ENCODE data around the gene SP100. TPM values are rescaled to one million over a fixed set of nuclear protein-coding genes. Genes with fewer than 3 reads are reported as not detected.
"Not testable (repeated sequence)": the region's sequence is repeated elsewhere in the genome, so short reads cannot be mapped to it uniquely, and the experiment has no call there.

SP100 gene
- polyA plus RNA-seq: 10 to 100 TPM; 36.7 to 67.8 (median 41.8) TPM

DNA sequence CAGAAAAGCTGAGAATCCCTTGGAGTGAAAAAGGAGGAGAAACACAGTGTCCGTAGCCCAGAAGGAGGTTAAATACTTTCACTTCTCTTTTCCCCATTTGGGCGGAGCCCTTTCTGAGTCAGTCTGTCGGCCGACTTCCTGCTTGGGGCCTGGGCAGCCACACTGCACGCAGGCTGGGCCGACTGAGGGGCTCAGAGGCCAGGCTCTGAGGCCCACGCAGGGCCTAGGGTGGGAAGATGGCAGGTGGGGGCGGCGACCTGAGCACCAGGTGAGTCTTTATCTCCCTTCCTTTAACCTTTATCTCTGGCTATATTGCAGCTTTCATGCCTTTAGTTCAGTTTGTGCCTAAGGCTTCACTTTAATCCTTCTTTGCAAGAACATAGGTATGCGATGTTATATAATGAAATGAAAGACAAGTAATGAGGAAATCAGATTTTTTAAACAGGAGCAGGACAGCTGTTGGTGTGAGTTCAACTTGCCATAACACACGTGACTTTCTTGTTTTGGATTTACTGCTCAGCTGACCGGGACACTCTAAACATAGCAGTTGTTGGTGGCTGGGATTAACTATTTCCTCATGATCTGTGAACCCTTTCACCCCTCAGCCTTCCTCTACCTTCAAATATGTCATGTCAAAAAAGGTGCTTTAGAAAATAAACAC, at the start of gene SP100:
Gene SP100 (plus strand): TSS at position 141 of the 661 bp plus-strand sequence. CDS start 96 bp downstream, at position 237.
- H3K27ac ChIP-seq (ENCODE audit: low read depth, low read length): peak within 1 kb of the TSS; percentile 63
- 0 to 1% (median 0%) methylated on average over 12 of the region's 12 CpGs for WGBS, 3 donors

DNA sequence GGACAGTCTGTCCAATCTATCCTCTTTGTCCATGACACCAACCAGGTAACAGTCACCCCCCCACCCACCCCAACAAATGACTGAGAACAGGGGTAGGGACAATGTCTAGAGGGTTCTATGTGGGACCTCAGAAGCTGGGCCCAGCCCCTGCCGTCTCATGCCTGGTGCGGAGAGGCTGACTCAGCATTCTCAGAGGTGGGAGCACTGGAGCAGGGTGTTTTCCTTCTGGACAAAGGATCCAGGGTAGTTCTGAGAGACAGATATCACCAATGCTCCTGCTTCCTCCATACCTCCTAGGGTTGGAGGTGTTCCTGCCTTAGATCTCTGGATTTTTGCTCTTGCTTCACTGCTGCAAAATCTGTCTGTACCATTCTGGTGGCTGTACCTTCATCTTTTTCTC, 33.9 kb upstream of the SP100 start:
- 96 to 100% (median 100%) methylated on average over 2 of the region's 2 CpGs for WGBS, 3 donors
- H3K27ac ChIP-seq (ENCODE audit: low read depth, low read length): no peak overlapping the region

DNA sequence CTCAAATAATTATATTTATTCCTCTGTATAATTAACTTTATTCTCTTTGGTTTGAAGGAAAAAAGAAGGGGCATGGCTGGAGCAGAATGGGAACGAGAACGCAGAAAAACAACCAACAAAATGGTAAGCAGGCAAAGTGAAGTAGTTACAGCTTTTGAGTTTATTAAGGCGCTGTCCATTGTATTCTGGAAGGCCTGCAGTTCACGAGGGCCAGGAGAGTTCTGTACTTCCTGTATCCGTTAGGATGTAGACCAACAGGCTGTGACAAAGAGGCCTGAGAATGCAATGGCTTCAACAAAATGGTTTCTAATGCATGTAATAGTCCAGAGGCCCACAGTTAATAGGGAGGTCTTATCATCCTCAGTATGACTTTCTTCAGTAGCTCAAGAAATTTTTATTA, 32.5 kb upstream of the SP100 start:
- H3K27ac ChIP-seq (ENCODE audit: low read depth, low read length): no peak overlapping the region
- 84 to 88% (median 84%) methylated on average over 5 of the region's 5 CpGs for WGBS, 3 donors

DNA sequence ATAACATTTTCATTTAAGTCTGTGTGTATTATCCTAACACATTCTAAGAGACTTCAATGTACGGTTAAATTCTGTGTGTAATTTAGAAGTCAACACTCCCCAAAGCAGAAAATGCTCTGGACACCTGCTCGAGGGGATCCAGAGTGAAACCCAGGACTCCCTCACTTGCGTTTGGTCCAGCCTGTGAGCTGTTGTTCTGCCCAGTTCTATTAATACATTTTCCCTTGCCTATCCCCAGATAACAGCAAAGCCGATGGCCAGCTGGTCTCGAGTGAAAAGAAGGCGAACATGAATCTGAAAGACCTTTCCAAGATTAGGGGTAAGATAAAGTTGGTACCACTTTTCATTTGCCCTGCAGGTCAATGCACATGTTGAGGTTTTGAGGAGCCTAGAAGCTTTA, 31.0 kb upstream of the SP100 start:
- WGBS, 3 donors: 91 to 95% (median 93%) methylated on average over 6 of the region's 6 CpGs
- no peak overlapping the region for H3K27ac ChIP-seq (ENCODE audit: low read depth, low read length)

DNA sequence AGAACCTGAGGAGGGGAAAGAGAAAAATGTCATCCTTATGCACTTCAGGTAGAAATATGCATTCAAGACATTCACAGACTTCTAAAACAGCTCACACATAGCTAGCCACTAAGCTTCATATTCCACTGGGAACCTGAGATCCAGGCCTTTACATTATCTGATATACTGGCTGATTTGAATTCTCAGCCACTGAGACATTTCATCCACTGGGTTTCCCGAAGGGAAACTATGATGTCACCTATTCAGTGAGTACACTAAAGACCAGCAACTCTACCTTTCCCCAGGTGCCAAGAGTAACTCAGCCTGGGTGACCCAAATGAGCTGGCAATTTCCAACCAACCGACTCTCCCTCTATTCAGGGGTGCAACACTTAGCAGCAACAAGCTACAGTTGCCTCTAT, 21.7 kb upstream of the SP100 start:
- H3K27ac ChIP-seq (ENCODE audit: low read depth, low read length): no peak overlapping the region
- 90 to 95% (median 91%) methylated on average over 2 of the region's 2 CpGs for WGBS, 3 donors

DNA sequence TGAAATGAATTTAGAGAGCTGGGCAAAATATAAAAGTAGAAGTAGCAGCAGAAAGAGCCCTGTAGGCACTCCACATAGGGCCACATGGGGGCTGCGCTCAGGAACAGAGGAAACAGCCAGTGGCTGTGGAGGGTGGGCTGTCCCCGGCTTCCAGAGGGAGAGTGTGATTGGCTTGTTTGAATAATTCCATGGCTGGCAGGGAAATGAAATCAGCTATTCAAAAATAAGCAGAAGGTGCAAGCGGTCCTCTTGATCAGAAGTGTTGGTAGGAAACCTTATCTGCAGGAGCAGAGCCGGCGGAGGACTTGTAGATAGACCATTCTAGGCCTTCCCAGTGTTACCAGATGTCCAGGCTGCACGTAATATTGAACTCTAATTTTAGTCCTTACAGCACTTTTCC, 17.3 kb upstream of the SP100 start:
- H3K27ac ChIP-seq (ENCODE audit: low read depth, low read length): not testable (repeated sequence)
- 91 to 97% (median 95%) methylated on average over 6 of the region's 6 CpGs for WGBS, 3 donors

DNA sequence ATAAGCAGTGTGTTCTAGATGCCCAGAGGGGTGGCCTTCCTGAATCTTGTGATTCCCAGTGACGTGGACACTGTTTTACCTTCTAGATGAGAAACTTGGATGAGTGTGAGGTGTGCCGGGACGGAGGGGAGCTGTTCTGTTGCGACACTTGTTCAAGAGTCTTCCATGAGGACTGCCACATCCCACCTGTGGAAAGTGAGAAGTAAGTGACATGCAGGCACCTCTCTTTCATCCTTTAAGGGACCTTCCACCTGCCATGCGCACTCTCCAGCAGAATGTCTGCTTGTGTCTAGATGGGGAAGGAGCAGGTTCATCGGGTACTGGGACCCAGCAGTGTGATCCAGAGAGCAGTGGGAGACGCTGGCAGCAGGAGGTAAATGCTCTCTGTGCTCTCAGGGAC, 16.0 kb upstream of the SP100 start:
- H3K27ac ChIP-seq (ENCODE audit: low read depth, low read length): no peak overlapping the region
- WGBS, 3 donors: 87 to 94% (median 89%) methylated on average over 7 of the region's 7 CpGs

DNA sequence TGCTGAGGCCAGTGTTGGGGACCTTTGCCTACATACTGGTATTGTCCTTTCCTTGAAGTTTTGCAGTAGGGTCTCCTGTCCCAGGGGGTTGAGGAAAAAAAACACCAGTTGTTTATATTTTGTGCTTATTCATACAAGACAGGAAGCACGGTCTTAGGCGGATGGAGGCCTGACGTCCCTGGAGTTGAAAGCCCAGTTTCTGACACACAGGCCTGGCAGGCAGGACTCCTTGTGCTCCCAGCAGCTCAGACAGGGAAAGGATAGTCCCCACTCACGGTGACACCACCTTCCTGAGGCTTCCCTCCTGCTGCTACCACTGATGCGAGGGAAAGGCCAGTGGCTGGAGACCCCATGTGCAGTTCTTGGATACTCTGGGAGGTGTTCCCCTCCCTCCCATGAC, 15.5 kb upstream of the SP100 start:
- WGBS, 3 donors: 55 to 82% (median 64%) methylated on average over 5 of the region's 5 CpGs
- H3K27ac ChIP-seq (ENCODE audit: low read depth, low read length): no peak overlapping the region

DNA sequence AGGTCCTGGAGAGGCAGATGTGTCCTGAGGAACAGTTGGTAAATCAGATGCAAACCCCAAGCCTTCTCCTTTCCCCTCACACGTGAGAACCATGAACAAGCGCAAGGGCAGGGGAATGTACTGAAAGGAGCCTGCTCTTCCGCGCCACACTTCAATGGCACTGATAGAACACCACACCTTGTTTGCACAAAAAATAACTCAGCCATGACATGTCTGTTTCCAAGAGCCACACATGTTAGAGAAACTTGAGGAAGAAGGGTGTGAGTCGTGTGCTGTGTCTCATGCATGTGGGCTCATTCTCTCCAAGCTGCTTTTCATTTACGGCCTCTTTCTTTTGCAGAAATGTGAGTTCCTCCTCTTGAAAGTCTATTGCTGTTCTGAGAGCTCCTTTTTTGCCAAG, 15.0 kb upstream of the SP100 start:
- not testable (repeated sequence) for H3K27ac ChIP-seq (ENCODE audit: low read depth, low read length)
- 92 to 95% (median 92%) methylated on average over 2 of the region's 6 CpGs for WGBS, 3 donors

DNA sequence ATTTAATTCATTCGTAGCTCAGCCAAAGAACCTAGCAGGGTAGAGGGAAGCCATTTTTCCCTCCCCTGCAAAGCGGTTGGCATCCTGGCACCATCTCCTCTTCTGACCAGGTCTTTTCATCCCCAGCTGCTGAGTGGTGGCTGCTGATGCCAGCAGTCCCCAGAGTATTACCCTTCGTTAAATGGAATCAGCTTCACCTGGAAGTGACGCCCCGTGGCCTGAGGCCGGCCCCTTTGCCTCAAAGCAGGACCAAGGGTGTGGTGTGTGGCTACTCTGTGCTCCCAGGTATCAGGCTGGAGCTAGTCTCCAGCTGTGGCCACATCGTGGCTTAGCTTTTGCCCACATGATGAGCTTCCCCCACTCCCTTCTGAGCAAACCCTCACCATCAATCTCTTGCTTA, 12.3 kb upstream of the SP100 start:
- WGBS, 3 donors: 92 to 98% (median 94%) methylated on average over 7 of the region's 7 CpGs

DNA sequence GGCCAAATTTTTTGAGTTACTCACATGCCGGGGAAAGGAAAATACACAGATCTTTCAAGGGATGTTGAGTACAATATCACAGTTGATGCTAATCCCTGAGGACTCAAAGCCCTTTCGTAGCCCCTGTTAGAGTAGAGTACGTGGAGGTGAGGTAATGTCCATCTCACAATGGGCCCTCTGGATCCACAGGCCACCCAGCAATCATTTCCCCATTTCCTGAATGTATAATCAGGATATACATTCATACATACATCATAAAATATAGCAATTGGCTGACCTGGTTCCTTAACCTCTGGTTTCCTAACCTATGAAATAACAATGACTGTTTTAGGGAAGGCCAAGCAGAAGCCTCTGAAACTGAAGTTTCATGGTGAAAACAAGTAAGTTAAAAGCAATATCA, 10.2 kb upstream of the SP100 start:
- H3K27ac ChIP-seq (ENCODE audit: low read depth, low read length): no peak overlapping the region
- WGBS, 3 donors: 89 to 96% (median 93%) methylated on average over 3 of the region's 3 CpGs

More for the DNA sequence above, 12.3 kb upstream of the SP100 start:
- H3K27ac ChIP-seq (ENCODE audit: low read depth, low read length): no peak overlapping the region

DNA sequence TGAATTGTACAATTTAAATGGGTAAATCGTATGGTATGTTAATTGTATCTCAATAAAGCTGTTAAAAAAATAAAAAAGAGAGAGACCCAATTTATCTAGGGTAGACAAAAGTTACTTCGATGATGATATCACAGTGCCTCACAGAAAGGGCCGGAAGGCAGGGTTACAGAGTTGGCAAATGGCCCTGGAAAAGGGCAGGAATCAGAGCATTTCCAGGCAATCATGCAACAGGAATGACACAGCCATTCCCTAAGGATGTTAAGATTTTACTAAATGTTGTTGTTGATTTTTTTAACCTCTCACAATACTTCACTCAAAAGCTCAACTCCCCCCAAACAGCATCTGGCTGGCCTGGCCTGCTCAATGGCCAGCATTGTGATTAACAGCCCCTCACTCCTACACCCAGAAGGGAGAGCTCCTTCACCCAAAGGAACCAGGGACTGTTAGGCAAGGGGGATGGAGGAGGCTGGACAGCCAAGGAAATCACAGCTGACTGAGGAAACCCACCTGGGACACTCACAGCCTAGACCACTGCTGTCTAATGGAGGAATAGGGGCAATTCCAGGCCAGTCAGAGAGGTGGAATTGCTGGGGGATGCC, 7.7 kb upstream of the SP100 start:
- WGBS, 3 donors: 31 to 66% (median 43%) methylated on average over 3 of the region's 3 CpGs
- no peak overlapping the region for H3K27ac ChIP-seq (ENCODE audit: low read depth, low read length)

DNA sequence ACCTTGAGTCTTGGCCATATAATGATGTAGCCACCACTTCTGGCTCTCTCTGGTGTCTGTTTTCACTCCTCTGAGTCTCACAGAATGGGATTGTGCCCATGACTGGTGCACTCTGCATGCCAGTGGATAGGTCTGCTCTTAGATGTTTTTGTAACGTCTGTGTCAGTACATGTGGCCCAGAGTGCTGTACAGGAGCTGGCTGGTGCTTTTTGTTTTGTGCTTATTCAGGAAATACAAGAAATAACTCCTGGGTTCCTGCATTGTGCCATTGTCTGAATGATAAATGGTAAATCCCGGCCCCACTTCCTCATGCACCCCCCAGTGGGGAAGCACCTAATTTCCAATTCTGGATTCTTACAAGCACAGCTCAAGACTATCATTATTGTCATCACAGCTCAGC, 6.7 kb upstream of the SP100 start:
- 21 to 30% (median 29%) methylated on average over 2 of the region's 2 CpGs for WGBS, 3 donors
- H3K27ac ChIP-seq (ENCODE audit: low read depth, low read length): not testable (repeated sequence)

DNA sequence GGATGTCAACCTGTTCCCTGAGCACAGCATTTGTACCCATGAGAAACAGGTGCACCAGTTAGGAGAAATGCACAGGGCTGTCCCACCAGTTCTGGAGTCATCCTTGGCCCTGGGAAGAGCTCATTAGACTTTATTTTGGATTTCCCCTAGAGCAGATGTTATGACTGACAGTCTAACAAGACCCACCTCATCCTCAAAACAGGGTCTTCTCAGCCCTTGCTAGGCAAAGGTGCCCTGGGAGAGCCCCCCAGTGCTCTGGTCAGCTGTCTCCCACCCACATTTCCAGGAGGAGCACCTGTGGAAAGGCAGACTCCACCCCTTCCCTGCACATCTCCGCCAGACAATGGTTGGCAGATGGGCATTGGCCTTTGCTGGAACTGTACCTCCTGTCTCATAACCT, 5.7 kb upstream of the SP100 start:
- no peak overlapping the region for H3K27ac ChIP-seq (ENCODE audit: low read depth, low read length)
- 94 to 100% (median 97%) methylated on average over 1 of the region's 1 CpG for WGBS, 3 donors

DNA sequence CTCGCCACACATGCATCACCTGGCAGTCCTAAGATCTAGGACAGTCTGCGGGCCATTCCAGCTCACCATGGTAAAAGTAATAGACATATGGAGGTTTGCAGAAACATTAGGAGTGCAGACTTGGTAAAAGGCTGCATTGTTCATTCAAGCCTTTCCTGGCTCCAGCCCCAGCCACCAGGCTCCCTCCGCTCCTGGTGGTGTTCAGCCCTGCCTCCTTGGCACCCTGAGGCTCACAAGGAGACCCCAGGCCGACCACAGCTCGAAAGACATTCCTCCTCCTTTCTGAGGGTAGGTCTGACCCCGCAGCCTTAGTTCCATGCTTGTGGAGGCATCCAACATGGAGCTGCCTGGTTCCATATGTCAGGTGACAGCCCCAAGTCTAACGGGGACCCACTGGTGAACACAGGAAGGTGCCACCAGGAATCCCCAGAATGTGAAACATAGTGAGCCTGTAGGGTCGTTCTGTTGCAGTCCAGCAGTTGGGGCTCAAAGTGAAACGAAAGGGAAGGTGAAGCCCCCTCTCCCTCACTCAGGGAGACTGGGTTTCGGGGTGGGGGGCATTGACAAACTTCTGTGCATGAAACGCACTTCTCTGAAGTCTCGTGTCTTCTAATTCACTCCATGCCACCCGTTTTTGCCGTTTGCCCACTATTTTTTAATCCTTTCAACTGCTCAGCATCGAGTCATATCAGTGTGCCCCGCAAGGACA, 5.0 kb upstream of the SP100 start:
- H3K27ac ChIP-seq (ENCODE audit: low read depth, low read length): no peak overlapping the region
- WGBS, 3 donors: 32 to 37% (median 34%) methylated on average over 16 of the region's 16 CpGs

DNA sequence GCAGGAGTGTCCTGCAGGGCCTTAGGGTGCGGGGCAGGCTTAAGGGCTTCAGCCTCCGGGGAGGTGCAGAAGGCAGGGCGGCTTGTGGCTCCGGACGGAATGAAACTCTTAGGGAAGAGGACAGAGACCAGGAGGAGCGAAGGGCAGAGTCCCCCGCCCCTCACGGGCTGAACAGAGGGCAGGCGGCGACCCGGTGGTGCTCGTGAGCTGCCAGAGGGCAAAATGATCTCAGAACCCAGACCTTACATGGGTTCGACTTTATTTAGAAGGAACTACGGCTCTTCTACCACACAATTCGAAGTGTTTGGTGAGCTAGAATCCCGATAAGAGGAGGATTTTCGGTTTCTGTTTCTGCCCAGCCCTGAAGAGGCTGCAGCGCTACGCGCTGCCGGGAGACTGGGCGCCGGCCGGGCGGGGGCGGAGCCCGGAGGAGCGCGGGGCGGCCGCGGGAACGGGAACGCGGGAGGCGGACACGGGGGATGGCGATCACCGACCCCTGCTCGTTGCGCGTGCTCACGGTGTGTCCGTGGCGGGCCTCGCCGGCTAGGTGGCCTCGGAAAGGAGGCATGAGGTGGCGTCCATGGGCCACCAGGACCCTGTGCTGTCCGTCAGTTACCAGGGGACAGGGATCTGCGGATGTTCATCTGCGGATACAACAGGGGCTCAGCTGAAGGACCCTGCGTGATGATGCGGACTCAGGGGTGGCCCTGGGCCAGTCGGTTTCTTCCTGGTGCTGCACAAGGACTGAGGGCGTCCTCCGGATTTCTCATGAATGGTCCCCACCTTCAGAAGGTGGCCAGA, 4.2 kb upstream of the SP100 start:
- 1 to 2% (median 1%) methylated on average over 54 to 57 of the region's 57 CpGs for WGBS, 3 donors
- H3K27ac ChIP-seq (ENCODE audit: low read depth, low read length): peak overlapping the region; percentile 87

DNA sequence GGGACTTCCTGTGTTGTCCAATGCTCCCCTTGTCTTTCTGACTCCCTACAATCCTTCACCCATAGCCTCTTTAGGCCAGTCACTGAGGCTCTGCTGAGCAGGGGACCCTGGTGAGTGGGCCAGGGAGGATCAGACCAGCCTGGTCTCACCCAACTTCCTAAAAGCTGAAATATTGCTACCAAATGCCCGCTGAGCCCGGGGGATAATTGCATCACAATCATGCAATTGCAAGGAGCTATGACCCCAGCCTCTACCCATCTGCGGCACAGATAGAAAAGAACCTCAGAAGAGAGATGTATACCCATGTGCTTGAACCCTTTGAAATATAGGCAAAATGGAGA, 3.7 kb upstream of the SP100 start:
- WGBS, 3 donors: 60 to 94% (median 60%) methylated on average over 3 of the region's 3 CpGs
- H3K27ac ChIP-seq (ENCODE audit: low read depth, low read length): peak overlapping the region; percentile 87

DNA sequence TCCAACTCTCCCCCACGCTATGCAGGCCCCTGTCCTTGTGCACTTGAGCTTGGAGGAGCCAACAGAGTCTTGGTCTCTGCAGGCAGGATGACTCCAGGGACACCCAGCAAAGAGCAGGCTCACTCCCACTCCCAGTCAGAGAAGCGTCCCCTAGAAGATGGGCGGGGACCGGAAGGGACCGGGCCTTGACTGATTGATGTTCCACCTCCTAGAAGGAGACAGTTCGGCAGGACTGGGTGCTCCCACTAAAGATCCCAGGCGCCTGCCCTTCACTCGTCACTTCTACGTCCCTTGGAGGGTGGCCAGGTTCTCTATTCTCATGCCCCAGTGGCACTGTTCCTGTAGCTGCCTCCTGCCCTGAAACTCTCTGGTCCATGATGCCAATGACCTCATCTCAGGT, 3.2 kb upstream of the SP100 start:
- 88 to 93% (median 91%) methylated on average over 9 of the region's 9 CpGs for WGBS, 3 donors
- H3K27ac ChIP-seq (ENCODE audit: low read depth, low read length): no peak overlapping the region

DNA sequence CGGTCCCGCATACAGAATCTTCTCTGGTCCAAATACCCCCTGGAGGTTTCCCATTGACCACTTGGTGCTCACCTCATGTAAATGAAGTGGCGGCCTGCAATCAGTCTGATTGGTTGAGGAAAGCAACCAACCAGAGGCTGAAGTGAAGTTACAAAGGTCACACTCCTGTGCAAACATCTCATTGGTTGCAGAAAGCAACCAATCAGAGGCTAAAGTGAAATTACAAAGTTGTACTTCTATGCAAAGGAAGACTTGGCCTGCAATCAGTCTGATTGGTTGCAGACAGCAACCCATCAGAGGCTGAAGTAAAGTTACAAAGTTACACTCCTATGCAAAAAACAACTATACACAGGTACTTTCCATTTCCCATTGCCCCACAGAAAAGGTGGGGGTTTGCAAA, 2.5 kb upstream of the SP100 start:
- no peak overlapping the region for H3K27ac ChIP-seq (ENCODE audit: low read depth, low read length)
- 96 to 99% (median 97%) methylated on average over 3 of the region's 3 CpGs for WGBS, 3 donors
